ENCODE results near the gene TNFRSF4.

Gene TNFRSF4

GRCh38 chr1:1216770-1217620 is 3.0 kb upstream of the TNFRSF4 start:
- DNase-seq: no peak

- no peak for DNase-seq
These were observed 2.1 kb upstream of the TNFRSF4 start for GRCh38 chr1:1215881-1216605.

- no peak for DNase-seq
These were observed 1.2 kb upstream of the TNFRSF4 start for GRCh38 chr1:1215080-1215676.

- no peak for DNase-seq
These were observed 1.1 kb downstream of the TNFRSF4 start for GRCh38 chr1:1212780-1213344.

- no peak for DNase-seq
These were observed 2.2 kb downstream of the TNFRSF4 start for GRCh38 chr1:1211541-1212441.

GRCh38 chr1:1210726-1211540 is 3.0 kb downstream of the TNFRSF4 start:
- DNase-seq: no peak

GRCh38 chr1:1208713-1209433 is 5.1 kb downstream of the TNFRSF4 start:
- DNase-seq: no peak

- no peak for DNase-seq
These were observed 6.4 kb downstream of the TNFRSF4 start for GRCh38 chr1:1207571-1207892.

GRCh38 chr1:1206966-1207531 is 6.9 kb downstream of the TNFRSF4 start:
- DNase-seq: no peak

- no peak for DNase-seq
These were observed 7.5 kb downstream of the TNFRSF4 start, which contains the start of gene TNFRSF18 for GRCh38 chr1:1206376-1206965. TSS of gene TNFRSF18 (minus strand) at chr1:1206592. CDS start at chr1:1206571, 21 bp downstream.

- DNase-seq: no peak
These were observed 8.1 kb downstream of the TNFRSF4 start for GRCh38 chr1:1205769-1206375.

GRCh38 chr1:1204998-1205768 is 8.8 kb downstream of the TNFRSF4 start:
- DNase-seq: no peak

- no peak for DNase-seq
These were observed 9.5 kb downstream of the TNFRSF4 start for GRCh38 chr1:1204425-1204920.

GRCh38 chr1:1203561-1204424 is 10.2 kb downstream of the TNFRSF4 start:
- DNase-seq: no peak

- DNase-seq: no peak
These were observed 11.0 kb downstream of the TNFRSF4 start for GRCh38 chr1:1202831-1203560.

GRCh38 chr1:1200876-1201810 is 12.8 kb downstream of the TNFRSF4 start:
- no peak for DNase-seq

Measured in SIG-M5 (cell line).